VCaP (cell line): Measurements from ENCODE around the gene MAB21L4.

ENCODE experiments used
- H3K27ac ChIP-seq: fragments of 450-650 bp; 2 replicates; pipeline ENCODE4 v1.5.1; 2017
- TF ChIP-seq, protein P1 (sequence below): fragments of 450-650 bp; conservative IDR thresholded peaks from 2 replicates; pipeline ENCODE4 v1.5.1; 2017; ENCODE audit warnings: mild to moderate bottlenecking, moderate library complexity

MAB21L4 gene

DNA sequence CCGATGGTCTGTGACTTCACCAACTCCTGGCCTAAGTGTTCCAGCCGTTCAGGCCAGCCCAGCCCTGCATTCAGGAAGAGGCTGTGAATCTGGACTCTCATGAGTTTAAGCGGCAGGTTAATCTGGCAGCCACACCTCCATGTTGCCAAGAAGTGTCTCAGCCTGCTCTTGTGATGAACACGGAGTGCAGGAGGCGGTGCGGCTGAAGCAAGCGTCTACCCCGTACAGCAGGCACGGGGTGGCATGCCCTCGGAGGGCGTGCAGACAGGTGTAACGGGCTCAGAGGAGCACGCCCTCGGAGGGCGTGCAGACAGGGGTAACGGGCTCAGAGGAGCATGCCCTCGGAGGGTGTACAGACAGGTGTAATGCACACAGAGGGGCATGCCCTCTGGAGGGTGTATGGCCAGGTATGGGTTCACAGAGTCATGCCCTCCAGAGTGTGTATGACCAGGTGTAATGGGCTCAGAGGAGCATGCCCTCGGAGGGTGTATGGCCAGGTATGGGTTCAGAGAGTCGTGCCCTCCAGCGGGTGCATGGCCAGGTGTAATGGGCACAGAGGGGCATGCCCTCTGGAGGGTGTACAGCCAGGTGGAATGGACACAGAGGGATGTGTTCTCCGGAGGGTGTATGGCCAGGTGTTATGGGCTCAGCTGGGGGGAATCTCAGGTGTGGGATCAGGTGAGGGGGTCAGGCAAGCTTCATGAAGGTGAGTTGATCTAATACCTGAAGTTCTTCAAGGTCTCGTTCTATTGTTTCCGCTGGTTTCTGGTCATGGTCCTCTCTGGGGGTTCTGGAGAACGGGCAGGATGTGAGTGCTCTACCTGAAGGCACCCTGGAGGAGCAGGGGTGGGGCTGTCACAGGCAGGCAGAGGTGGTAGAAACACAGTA is 32.8 kb upstream of the MAB21L4 start:
- TF ChIP-seq, protein P1, sequence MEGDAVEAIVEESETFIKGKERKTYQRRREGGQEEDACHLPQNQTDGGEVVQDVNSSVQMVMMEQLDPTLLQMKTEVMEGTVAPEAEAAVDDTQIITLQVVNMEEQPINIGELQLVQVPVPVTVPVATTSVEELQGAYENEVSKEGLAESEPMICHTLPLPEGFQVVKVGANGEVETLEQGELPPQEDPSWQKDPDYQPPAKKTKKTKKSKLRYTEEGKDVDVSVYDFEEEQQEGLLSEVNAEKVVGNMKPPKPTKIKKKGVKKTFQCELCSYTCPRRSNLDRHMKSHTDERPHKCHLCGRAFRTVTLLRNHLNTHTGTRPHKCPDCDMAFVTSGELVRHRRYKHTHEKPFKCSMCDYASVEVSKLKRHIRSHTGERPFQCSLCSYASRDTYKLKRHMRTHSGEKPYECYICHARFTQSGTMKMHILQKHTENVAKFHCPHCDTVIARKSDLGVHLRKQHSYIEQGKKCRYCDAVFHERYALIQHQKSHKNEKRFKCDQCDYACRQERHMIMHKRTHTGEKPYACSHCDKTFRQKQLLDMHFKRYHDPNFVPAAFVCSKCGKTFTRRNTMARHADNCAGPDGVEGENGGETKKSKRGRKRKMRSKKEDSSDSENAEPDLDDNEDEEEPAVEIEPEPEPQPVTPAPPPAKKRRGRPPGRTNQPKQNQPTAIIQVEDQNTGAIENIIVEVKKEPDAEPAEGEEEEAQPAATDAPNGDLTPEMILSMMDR, result no peak
- no peak overlapping the region for H3K27ac ChIP-seq

GRCh38 chr2:240927390-240927781 is 31.4 kb upstream of the MAB21L4 start:
- TF ChIP-seq, protein P1, result no peak
- H3K27ac ChIP-seq, result no peak overlapping the region

DNA sequence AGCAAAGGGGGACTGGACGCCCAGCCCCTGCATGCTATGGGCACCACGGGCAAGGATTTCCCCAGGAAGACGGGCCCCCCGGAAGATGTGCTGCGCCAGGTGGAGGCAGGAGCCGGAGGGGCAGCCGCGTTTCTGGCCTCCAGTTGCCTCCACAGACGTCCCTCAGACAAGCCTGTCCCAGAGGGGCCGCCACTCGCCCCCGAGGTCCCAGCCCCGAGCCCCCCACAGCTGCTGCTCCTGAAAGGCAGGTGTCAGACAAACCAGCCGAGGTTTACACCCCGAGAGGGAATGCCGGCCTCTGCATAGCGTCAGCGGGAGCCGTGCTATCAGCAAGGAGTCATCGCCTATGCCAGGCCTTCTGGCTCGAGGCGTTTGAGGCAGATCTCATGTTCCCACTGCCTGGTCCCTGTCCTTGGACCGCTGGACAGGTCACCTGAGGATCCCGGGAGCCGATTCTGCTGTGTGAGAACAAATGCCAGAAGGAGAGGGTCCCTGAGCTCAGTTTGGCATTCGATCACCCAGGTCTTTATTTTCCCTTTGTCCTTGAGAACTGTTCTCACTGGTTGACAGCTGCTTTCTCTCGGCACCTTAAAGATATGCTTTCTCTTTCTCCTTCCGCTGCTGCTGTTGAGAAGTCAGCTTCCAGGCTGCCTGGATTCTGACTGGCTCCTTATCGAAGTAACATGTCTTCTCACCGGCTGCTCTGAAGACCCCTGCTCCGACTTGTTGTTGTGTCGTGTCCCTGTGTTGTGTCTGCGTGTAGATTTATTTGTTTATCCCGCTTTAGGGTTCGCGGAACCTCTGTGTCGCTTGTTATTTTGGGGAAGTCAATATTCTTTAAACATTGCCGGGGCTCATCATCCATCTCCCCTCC is 30.8 kb upstream of the MAB21L4 start:
- no peak overlapping the region for H3K27ac ChIP-seq
- TF ChIP-seq, protein P1, result no peak

GRCh38 chr2:240925568-240926515 is 29.9 kb upstream of the MAB21L4 start:
- TF ChIP-seq, protein P1, result no peak
- no peak overlapping the region for H3K27ac ChIP-seq

DNA sequence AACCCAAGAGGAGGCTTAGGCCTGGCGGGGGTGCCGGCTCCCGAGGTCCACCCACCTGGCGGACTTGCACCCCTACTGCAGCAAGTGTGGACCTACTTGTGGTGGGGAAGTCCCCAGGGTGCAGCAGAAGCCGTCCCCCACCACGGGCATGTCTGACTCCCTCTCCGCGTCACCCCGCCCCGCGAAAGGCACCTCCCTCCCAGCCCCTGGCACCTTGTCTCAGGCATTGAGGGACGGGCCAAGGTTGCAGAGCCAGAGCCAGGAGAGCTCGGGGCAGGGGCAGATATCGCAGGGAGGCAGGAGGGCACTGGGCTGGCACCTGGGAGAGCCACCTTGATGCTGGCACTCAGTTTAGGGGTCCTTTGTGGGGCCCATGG is 29.2 kb upstream of the MAB21L4 start:
- TF ChIP-seq, protein P1, result no peak
- no peak overlapping the region for H3K27ac ChIP-seq

DNA sequence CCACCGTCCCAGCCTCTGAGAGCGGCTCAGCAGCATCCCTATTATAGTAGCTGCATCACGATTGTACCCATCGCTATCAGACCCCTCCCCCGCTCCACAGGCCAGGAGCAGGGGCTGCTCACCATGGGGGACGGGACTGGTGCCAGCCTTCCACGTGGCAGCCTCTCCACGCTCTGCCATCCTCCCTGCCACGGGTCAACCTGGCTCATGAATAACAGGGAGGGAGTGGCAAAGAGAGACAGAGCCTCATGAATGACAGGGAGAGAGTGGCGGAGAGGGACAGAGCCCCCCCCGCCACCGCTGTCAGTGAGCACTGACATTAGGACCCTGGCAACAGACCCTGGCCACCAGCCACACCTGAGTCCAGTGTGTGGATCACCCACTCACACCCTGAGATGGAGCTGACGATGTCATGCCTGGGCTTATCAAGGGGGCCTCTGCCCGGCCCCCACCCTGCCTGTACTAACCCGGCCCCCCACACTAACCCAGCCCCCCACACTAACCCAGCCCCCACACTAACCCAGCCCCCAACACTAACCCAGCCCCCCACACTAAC is 27.1 kb upstream of the MAB21L4 start:
- no peak overlapping the region for H3K27ac ChIP-seq
- TF ChIP-seq, protein P1, result no peak
